Measurements from ENCODE around the gene ISLR.
A peak's percentile ranks its signal among the peaks of the same experiment; 100 is the strongest.
"Not testable (repeated sequence)": the region's sequence is repeated elsewhere in the genome, so short reads cannot be mapped to it uniquely, and the experiment has no call there.

Gene ISLR

GRCh38 chr15:74136814-74137536, 36.5 kb upstream of the ISLR start:
- no peak for DNase-seq

- DNase-seq = no peak
These were observed 36.0 kb upstream of the ISLR start for GRCh38 chr15:74137537-74137894.

GRCh38 chr15:74138642-74139041, 34.9 kb upstream of the ISLR start:
- no peak for DNase-seq

- no peak for DNase-seq
These were observed 31.9 kb upstream of the ISLR start for GRCh38 chr15:74141591-74141990.

- DNase-seq = no peak
These were observed 29.2 kb upstream of the ISLR start for GRCh38 chr15:74144153-74144775.

GRCh38 chr15:74146277-74146800, 27.2 kb upstream of the ISLR start:
- DNase-seq = no peak

GRCh38 chr15:74147051-74147450, 26.5 kb upstream of the ISLR start:
- no peak for DNase-seq

- no peak for DNase-seq
These were observed 17.6 kb upstream of the ISLR start for GRCh38 chr15:74155766-74156417.

GRCh38 chr15:74156678-74157411, 16.7 kb upstream of the ISLR start:
- no peak for DNase-seq

- DNase-seq = no peak
These were observed 15.4 kb upstream of the ISLR start for GRCh38 chr15:74157868-74158827.

GRCh38 chr15:74158855-74159650, 14.5 kb upstream of the ISLR start:
- no peak for DNase-seq

GRCh38 chr15:74159773-74160172, 13.7 kb upstream of the ISLR start:
- DNase-seq = no peak

GRCh38 chr15:74160390-74160789, 13.1 kb upstream of the ISLR start:
- DNase-seq = not testable (repeated sequence)

- DNase-seq = not testable (repeated sequence)
These were observed 11.3 kb upstream of the ISLR start for GRCh38 chr15:74162195-74162536.

- DNase-seq = no peak
These were observed 8.0 kb upstream of the ISLR start for GRCh38 chr15:74165461-74165860.

GRCh38 chr15:74167891-74168331, 5.6 kb upstream of the ISLR start:
- DNase-seq = peak; percentile 16 to 67

GRCh38 chr15:74168711-74169126, 4.8 kb upstream of the ISLR start:
- no peak for DNase-seq

GRCh38 chr15:74170071-74170844, 3.3 kb upstream of the ISLR start:
- no peak for DNase-seq

GRCh38 chr15:74170875-74171578, 2.5 kb upstream of the ISLR start:
- DNase-seq = no peak

Data from NCI-H524 (cell line).